AG04449 (cell line): Measurements from ENCODE around the gene USP3.
"Not testable (repeated sequence)": the region's sequence is repeated elsewhere in the genome, so short reads cannot be mapped to it uniquely, and the experiment has no call there.

Experiments used
- CTCF ChIA-PET: fragments of 350-600 bp; formaldehyde crosslinking; extraction: SDS; loops from one replicate; lab custom pipeline; 2021; ENCODE audit warnings: antibody characterized with exemption; lab: Yijun Ruan, JAX
- POLR2A ChIA-PET: fragments of 400-600, 350-600 bp; formaldehyde crosslinking; extraction: SDS; loops from one replicate; lab custom pipeline; 2020; ENCODE audit warnings: antibody characterized with exemption, inconsistent platforms; lab: Yijun Ruan, JAX
- DNase-seq: peaks from one replicate; pipeline ENCODE4 v3.0.0-alpha.2; 2010; ENCODE audit warnings: low read depth, low spot score
- H3K4me3 ChIP-seq: 2 replicates; pipeline ENCODE4 v1.5.1; 2011; ENCODE audit warnings: low read depth, mild to moderate bottlenecking, control low read depth, low read length
- TF ChIP-seq, protein P1 (sequence below): IDR thresholded peaks from one replicate; pipeline ENCODE4 v1.5.1; 2011; ENCODE audit warnings: mild to moderate bottlenecking, moderate library complexity, low read length, control low read depth, inconsistent platforms; ENCODE audit not compliant: insufficient read depth; ENCODE audit errors: missing control alignments

USP3 gene

GRCh38 chr15:63519548-63520178 lies 15.3 kb downstream of the USP3 start:
- no peak overlapping the region for H3K4me3 ChIP-seq
- POLR2A ChIA-PET, result no interaction called here
- TF ChIP-seq, protein P1, sequence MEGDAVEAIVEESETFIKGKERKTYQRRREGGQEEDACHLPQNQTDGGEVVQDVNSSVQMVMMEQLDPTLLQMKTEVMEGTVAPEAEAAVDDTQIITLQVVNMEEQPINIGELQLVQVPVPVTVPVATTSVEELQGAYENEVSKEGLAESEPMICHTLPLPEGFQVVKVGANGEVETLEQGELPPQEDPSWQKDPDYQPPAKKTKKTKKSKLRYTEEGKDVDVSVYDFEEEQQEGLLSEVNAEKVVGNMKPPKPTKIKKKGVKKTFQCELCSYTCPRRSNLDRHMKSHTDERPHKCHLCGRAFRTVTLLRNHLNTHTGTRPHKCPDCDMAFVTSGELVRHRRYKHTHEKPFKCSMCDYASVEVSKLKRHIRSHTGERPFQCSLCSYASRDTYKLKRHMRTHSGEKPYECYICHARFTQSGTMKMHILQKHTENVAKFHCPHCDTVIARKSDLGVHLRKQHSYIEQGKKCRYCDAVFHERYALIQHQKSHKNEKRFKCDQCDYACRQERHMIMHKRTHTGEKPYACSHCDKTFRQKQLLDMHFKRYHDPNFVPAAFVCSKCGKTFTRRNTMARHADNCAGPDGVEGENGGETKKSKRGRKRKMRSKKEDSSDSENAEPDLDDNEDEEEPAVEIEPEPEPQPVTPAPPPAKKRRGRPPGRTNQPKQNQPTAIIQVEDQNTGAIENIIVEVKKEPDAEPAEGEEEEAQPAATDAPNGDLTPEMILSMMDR, result no peak
- no peak for DNase-seq
- CTCF ChIA-PET, result interaction anchor here (1.1 to 1.3 kb wide), 2 partner anchors 13 to 31 kb away, joined by 3 to 5 read pairs; no protein-coding TSS in a partner anchor

GRCh38 chr15:63520462-63520861 lies 16.1 kb downstream of the USP3 start:
- CTCF ChIA-PET, result interaction anchor here (1.2 kb wide), 1 partner anchor 10 kb away, joined by 5 read pairs; no protein-coding TSS in a partner anchor
- H3K4me3 ChIP-seq, POLR2A ChIA-PET, DNase-seq: not testable (repeated sequence)

- TF ChIP-seq, protein P1, result no peak
- ChIA-PET POLR2A (no interaction called here), CTCF (interaction anchor here (1.2 to 2.1 kb wide), 3 partner anchors 9 to 35 kb away, joined by 3 to 5 read pairs (median 4); no protein-coding TSS in a partner anchor)
- no peak overlapping the region for H3K4me3 ChIP-seq
- no peak for DNase-seq
Observed at GRCh38 chr15:63522225-63522578, 17.8 kb downstream of the USP3 start.

GRCh38 chr15:63523306-63523990 lies 19.1 kb downstream of the USP3 start:
- DNase-seq, result no peak
- no peak overlapping the region for H3K4me3 ChIP-seq
- TF ChIP-seq, protein P1, result no peak
- POLR2A ChIA-PET, result no interaction called here
- CTCF ChIA-PET, result interaction anchor here (1.2 to 2.1 kb wide), 4 partner anchors 10 to 36 kb away, joined by 3 to 5 read pairs (median 4); no protein-coding TSS in a partner anchor

- DNase-seq, result no peak
- ChIA-PET POLR2A (interaction anchor here (0.6 kb wide), 1 partner anchor 47 kb away, joined by 3 read pairs; no protein-coding TSS in a partner anchor), CTCF (interaction anchor here (1.6 kb wide), 1 partner anchor 15 kb away, joined by 4 read pairs; no protein-coding TSS in a partner anchor)
- TF ChIP-seq, protein P1, result no peak
- no peak overlapping the region for H3K4me3 ChIP-seq
Observed at GRCh38 chr15:63524316-63525015, 20.1 kb downstream of the USP3 start.

DNA sequence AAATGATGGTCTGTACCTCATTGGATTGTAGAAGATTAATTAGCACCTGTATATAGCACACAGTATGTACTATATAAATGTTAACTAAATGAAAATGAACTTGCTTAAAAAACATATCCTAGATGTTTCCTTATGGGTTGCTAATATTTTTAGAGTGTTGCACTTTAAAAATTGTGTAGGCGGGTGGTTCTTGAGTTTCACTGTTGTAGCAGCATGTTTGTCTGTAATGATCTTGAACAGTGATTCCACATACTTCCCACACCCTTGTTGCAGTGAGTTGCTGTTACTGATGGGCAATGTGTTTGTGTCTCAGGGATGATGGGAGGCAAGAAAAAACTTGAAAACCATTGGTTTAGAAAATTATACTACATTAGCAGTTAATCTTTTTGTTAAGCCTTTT lies 22.0 kb downstream of the USP3 start:
- no peak for DNase-seq
- CTCF ChIA-PET, result interaction anchor here (1.0 kb wide), 1 partner anchor 39 kb away, joined by 3 read pairs; no protein-coding TSS in a partner anchor
- H3K4me3 ChIP-seq, result no peak overlapping the region
- POLR2A ChIA-PET, result no interaction called here
- TF ChIP-seq, protein P1, result no peak
